GM18499 (cell line): Measurements from ENCODE around the gene LRP2.

Source experiments
- ATAC-seq: cut with Tn5 transposase; IDR thresholded peaks from one replicate; pipeline ENCODE4 v1.9.1; 2021; ENCODE audit warnings: moderate number of reproducible peaks; ENCODE audit not compliant: insufficient read depth, unreplicated experiment

The LRP2 gene

GRCh38 chr2:169185711-169186110 lies 176.6 kb downstream of the LRP2 start:
- no peak for ATAC-seq

DNA sequence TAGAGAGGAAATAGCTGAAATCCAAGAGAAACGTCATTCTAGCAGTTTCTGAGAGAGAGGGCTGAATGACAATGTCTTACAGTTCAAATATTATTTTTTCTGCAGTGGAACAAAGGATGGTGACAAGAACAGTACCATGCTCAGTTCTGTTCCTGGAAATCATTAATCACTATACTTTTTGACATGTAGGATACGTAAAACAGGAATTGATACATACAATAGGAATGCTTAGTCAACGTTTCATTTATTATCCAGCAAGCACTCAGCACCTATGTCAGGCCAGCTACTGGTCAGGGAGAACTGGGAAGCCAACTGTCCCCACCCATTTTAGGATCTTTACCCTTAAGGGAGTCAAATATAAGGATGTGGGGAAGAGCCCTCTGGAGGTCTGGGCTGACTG lies 178.3 kb downstream of the LRP2 start:
- ATAC-seq, result no peak

GRCh38 chr2:169182573-169182972 lies 179.8 kb downstream of the LRP2 start:
- no peak for ATAC-seq

GRCh38 chr2:169178804-169179390 lies 183.4 kb downstream of the LRP2 start:
- ATAC-seq, result no peak

GRCh38 chr2:169178364-169178763 lies 184.0 kb downstream of the LRP2 start:
- ATAC-seq, result no peak

DNA sequence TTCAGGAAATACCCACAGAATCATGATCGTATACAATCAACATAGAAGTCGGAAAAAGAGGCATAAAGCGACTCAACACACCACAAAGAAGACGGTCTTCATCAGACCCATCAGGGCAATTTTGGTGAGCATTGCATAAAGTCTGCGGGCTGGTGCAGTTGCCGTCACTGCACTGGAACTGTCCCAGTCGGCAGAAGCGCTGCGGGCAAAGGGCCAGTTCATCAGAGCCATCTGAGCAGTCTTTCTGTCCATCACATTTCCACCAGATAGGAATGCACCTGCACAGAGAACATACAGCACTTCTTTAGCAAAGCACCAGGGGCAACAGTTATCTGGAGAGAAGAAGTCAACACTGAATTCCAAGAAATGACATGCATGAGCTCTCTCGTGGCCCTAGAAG lies 187.2 kb downstream of the LRP2 start:
- no peak for ATAC-seq

DNA sequence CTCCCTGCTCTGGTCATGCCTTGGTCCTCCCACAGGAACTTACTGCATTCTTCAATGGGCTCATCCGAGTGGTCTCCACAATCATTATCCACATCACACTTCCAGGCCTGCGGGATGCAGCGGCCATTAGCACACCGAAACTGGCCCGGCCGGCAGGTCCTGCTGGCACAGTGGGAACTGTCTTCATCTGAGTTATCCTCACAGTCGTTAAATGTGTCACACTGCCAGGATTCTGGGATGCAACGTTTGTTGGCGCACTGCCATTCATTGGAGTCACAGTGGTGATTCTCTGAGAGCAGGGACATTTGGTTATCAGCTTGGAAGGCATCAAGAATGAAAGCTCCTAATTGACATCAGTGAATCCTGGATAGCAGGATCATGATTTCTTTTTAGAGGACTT lies 188.5 kb downstream of the LRP2 start:
- no peak for ATAC-seq

DNA sequence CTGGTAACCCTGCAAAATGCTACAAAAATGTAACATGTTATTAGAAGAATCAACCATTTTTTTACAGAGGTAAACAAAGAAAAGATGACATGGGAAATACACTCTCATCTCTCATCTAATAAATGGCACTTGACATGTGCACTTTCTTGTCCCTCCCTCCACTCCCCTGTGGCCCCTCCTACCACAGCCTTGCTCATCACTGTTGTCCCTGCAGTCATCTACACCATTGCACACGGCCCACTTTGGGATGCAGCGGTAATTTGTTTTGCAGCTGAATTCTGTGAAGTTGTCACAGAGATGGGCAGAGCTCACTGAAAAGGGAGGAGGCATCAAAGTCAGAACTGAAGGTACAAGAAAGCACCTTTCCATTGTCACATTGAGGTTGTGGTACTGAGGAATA lies 189.4 kb downstream of the LRP2 start:
- no peak for ATAC-seq

GRCh38 chr2:169172151-169172735 lies 190.1 kb downstream of the LRP2 start:
- no peak for ATAC-seq

- ATAC-seq, result no peak
Observed at GRCh38 chr2:169165791-169166190, 196.5 kb downstream of the LRP2 start.

- ATAC-seq, result no peak
Observed at GRCh38 chr2:169164311-169164710, 198.0 kb downstream of the LRP2 start.

DNA sequence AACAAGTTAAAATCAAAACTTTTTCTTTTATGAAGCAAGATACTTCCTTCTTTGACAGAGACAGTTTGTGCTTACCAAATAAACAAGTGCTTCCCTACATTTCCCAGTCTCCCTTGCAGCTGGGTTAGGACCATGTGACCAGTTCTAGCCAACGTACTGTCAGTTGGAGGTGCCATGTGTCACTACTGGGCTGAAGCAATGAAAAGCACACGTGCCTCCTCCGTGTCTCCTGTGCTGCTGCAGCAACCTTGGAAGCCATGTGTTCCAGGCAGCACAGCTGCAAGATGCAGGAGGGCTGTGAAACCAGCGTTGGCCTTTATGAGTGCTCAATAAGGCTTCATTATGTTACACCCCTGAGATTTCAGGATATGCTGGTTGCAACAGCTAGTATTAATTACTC lies 199.7 kb downstream of the LRP2 start:
- ATAC-seq, result no peak

GRCh38 chr2:169160926-169161481 lies 201.3 kb downstream of the LRP2 start:
- no peak for ATAC-seq

DNA sequence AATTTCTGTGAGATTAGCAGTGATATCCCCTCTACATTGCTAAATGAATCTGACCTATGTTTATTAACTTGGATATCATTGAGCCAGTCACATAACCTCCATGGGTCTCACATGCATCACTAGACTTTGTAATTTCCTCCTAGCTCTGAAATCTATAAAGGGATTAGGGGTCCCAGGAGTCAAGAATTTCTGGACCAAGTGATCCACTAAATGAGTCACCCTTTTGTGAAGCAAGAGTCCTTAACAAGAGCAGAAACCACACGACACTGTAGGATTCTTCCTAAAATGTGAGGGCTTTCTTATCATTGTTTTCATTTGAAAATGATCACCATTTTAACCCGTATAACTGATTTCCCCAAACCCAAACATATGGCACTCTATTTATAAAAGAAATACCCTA lies 202.6 kb downstream of the LRP2 start:
- no peak for ATAC-seq

- no peak for ATAC-seq
Observed at GRCh38 chr2:169158874-169159273, 203.5 kb downstream of the LRP2 start.

GRCh38 chr2:169146220-169146619 lies 216.1 kb downstream of the LRP2 start:
- ATAC-seq, result no peak

GRCh38 chr2:169143998-169144397 lies 218.3 kb downstream of the LRP2 start:
- no peak for ATAC-seq

- no peak for ATAC-seq
Observed at GRCh38 chr2:169141713-169142352, 220.5 kb downstream of the LRP2 start.

- no peak for ATAC-seq
Observed at GRCh38 chr2:169139993-169140767, 222.2 kb downstream of the LRP2 start.

DNA sequence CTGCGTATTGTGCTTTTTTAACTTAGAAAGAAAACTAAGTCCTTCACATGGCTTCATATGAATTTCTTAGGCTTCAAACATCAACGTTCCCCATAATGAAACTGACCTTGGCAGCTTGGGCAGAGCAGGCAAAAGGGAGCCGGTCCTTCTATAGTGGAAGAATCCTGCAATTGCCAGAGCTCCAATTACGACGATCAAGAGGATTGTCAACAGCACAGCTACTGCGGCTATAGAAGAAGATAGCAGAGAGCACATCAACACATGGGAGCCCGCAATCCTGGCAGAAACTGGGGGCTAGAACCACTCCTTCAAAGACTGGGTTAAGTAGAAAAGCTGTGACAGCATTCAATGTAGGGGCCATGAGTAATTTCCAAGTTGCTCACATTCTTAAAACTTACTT lies 223.2 kb downstream of the LRP2 start:
- no peak for ATAC-seq

DNA sequence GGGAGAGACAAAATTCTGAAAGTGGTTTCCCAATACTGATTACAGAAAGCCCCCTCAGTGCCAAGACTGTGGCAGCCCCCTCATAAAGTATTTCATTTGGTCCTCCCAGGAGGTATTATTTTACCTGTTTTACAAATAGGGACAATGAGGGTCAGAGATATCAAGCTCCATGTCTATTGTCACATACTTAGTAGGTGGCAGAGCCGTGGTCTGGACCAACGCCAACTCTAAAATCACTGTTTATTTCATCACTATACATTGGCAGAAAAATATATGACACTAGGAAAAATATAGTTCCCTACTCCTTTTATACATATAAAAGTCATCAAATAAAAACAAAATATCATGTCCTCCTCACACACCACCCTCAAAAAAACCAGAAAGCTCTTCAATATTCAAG lies 224.4 kb downstream of the LRP2 start:
- ATAC-seq, result no peak
